ENCODE measurements around the gene MCRIP2.

The MCRIP2 gene

DNA sequence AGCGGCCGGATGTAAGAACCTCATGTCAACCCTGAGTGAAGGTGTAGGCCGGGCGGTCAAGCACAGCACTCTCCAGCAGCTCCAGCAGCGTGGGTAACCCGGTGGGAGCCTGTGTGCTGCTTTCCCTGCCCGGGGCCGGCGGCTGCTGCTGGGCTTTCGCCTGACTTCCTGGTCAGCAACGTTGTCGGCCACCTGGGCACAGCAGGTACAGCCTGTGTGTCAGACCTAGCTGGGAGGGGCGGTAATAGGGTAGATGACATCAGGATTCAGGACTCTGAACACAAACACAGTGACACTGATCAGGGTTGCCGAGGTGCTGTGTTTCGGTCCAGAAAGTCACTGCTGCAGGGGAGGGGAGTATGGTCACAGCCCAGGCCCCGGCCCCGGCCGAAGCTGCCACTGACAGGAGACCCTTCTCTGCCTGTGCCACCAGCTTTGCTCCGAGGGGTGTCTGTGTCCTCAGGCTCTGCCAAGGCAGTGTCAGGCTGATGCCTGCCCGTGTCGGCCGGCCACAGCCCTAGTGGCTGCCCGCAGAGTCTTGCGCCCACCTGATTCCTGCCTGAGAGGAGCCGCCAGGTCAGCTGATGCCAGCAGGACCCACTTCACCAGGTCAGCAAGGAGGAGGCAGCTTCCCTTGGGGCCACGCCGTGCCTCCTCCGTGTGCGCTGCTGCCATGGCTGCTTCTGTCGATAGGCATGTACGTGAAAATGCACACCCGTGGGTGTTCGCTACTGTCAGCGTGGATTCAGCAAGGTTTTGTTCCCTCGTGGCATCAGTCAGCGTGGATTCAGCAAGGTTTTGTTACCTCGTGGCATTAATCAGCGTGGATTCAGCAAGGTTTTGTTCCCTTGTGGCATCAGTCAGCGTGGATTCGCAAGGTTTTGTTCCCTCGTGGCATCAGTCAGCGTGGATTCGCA, 42.5 kb upstream of the MCRIP2 start:
- Histone ChIP-seq H3K4me3 (ENCODE audit: insufficient read depth, low read depth, low read length, poor library complexity, severe bottlenecking) (no peak overlapping the region), H3K27me3 (replicated peaks; ENCODE audit: control insufficient read depth, insufficient read depth, low read length, poor library complexity, severe bottlenecking) (no peaks in the 10 kb centered on the region), H3K27ac (ENCODE audit: insufficient read depth, low read length, poor library complexity, severe bottlenecking) (no peak overlapping the region), H3K4me1 (ENCODE audit: control insufficient read depth, insufficient read depth, low read length, poor library complexity, severe bottlenecking) (no peaks in the 10 kb centered on the region), H3K36me3 (ENCODE audit: control insufficient read depth, insufficient read depth, low read length) (peaks cover 7% of the 10 kb centered on the region), H3K9me3 (ENCODE audit: control insufficient read depth, low read length) (no peaks in the 10 kb centered on the region)
- no peak for DNase-seq

DNA sequence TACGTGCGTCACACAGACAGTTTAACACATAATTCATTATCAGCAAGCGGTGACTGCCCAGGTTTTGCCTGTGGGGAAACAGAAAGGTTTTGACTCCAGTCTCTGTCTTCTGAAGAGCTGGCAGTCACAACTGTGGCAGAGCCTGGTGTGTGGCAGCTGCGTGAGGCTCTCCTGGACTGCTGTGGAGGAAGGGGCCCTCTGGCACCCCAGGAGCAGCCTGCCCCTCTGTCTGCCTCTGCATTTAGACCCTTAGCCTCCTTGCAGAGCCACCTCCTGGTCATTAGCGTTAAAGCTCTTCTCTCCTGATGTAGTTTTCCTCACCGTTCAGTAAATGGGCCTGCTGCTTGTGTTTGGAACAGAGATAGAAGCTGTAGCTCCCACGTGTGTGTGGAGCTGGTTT, 40.8 kb upstream of the MCRIP2 start:
- no peak for DNase-seq
- Histone ChIP-seq H3K4me3 (ENCODE audit: insufficient read depth, low read depth, low read length, poor library complexity, severe bottlenecking) (no peak overlapping the region), H3K9me3 (ENCODE audit: control insufficient read depth, low read length) (no peaks in the 10 kb centered on the region), H3K4me1 (ENCODE audit: control insufficient read depth, insufficient read depth, low read length, poor library complexity, severe bottlenecking) (no peaks in the 10 kb centered on the region), H3K36me3 (ENCODE audit: control insufficient read depth, insufficient read depth, low read length) (peaks cover 7% of the 10 kb centered on the region), H3K27ac (ENCODE audit: insufficient read depth, low read length, poor library complexity, severe bottlenecking) (no peak overlapping the region), H3K27me3 (replicated peaks; ENCODE audit: control insufficient read depth, insufficient read depth, low read length, poor library complexity, severe bottlenecking) (no peaks in the 10 kb centered on the region)

DNA sequence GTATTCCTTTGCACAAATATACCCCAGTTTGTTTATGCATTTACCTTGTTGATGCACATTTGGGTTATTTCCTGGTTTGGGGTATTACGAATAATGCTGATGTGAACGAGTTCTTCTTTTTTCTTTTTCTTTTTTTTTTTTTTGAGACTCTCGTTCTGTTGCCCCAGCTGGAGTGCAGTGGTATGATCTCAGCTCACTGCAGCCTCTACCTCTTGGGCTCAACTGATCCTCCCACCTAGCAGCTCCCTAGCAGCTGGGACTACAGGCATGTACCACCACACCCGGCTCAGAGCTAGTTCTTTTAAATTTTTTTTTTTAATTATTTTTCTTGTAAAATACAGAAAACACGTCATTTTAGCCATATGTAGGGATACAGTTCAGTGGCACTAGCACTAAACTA, 37.7 kb upstream of the MCRIP2 start:
- Histone ChIP-seq H3K36me3 (ENCODE audit: control insufficient read depth, insufficient read depth, low read length) (peaks cover 5% of the 10 kb centered on the region), H3K9me3 (ENCODE audit: control insufficient read depth, low read length) (no peaks in the 10 kb centered on the region), H3K27me3 (replicated peaks; ENCODE audit: control insufficient read depth, insufficient read depth, low read length, poor library complexity, severe bottlenecking) (no peaks in the 10 kb centered on the region), H3K27ac (ENCODE audit: insufficient read depth, low read length, poor library complexity, severe bottlenecking) (no peak overlapping the region), H3K4me1 (ENCODE audit: control insufficient read depth, insufficient read depth, low read length, poor library complexity, severe bottlenecking) (no peaks in the 10 kb centered on the region), H3K4me3 (ENCODE audit: insufficient read depth, low read depth, low read length, poor library complexity, severe bottlenecking) (no peak overlapping the region)
- no peak for DNase-seq

DNA sequence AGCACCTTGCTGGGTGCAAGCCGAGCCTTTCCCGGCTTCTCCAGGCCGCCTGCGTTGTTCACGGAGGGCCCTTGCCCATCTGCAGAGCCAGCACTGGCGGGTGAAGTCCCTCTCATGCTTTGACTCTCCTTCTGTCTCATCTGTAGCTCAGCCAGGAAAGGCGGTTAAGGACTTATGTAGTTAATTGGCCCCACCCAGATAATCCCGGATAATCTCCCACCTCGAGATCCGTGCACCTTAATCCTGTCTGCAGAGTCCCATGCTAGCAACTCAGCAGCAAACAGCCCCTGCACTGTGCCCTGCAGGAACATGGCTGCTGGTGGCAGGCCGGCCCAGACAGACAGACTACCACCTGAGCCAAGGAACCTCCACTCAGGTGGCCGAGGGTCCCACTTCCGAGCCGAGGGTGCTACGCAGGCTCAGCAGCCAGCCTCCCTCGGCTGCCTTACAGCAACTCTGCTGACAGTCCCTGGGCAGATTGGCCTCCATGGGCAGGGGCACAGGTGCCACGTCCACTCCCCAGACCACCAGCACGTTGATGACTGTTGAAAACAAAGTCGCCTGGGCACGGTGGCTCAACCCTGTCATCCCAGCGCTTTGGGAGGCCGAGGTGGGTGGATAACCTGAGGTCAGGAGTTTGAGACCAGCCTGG, 34.8 kb upstream of the MCRIP2 start:
- H3K4me1 ChIP-seq (ENCODE audit: control insufficient read depth, insufficient read depth, low read length, poor library complexity, severe bottlenecking) = no peaks in the 10 kb centered on the region

DNA sequence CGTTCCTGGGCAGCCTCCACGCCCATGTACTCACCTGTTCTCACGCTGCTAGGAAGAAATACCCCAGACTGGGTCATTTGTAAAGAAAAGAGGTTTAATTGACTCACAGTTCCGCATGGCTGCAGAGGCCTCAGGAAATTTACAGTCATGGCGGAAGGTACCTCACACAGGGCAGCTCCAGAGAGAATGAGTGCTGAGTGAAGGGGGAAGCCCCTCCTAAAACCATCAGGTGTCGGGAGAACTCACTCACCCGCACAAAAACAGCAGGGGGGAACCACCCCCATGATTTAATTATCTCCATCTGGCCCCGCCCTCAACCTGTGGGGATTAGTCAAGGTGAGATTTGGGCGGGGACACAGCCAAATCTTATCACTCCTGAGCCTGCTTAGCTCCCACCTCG, 33.6 kb upstream of the MCRIP2 start:
- no peaks in the 10 kb centered on the region for H3K4me1 ChIP-seq (ENCODE audit: control insufficient read depth, insufficient read depth, low read length, poor library complexity, severe bottlenecking)
- no peak overlapping the region for H3K4me3 ChIP-seq (ENCODE audit: insufficient read depth, low read depth, low read length, poor library complexity, severe bottlenecking)
- H3K9me3 ChIP-seq (ENCODE audit: control insufficient read depth, low read length) = no peaks in the 10 kb centered on the region
- no peak overlapping the region for H3K27ac ChIP-seq (ENCODE audit: insufficient read depth, low read length, poor library complexity, severe bottlenecking)
- peaks cover under 1% of the 10 kb centered on the region for H3K36me3 ChIP-seq (ENCODE audit: control insufficient read depth, insufficient read depth, low read length)
- no peaks in the 10 kb centered on the region for H3K27me3 ChIP-seq (replicated peaks; ENCODE audit: control insufficient read depth, insufficient read depth, low read length, poor library complexity, severe bottlenecking)
- no peak for DNase-seq

More for the DNA sequence above, 34.8 kb upstream of the MCRIP2 start:
- Histone ChIP-seq H3K36me3 (ENCODE audit: control insufficient read depth, insufficient read depth, low read length) (no peaks in the 10 kb centered on the region), H3K4me3 (ENCODE audit: insufficient read depth, low read depth, low read length, poor library complexity, severe bottlenecking) (no peak overlapping the region), H3K9me3 (ENCODE audit: control insufficient read depth, low read length) (no peaks in the 10 kb centered on the region), H3K27me3 (replicated peaks; ENCODE audit: control insufficient read depth, insufficient read depth, low read length, poor library complexity, severe bottlenecking) (no peaks in the 10 kb centered on the region), H3K27ac (ENCODE audit: insufficient read depth, low read length, poor library complexity, severe bottlenecking) (no peak overlapping the region)
- no peak for DNase-seq

DNA sequence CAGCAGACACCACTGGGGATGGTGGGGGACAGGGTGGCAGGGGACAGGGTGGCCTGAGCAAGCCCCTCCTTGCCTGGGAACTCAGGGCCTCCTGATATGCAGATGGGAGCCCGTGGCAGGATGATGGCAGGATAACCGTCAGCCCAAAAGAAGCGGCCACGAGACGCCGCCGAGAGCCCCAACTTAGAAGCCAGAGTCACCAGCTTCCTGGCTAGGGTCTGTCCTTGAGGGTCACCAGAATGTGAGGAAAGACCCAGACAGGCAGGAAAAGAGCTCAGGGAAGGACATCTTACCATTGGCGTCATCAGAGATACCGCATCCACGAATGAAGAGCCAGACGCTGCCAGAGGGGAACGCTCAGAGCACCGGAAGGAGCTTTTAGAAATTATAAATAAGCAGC, 32.3 kb upstream of the MCRIP2 start:
- no peak for DNase-seq
- peaks cover 5% of the 10 kb centered on the region for H3K36me3 ChIP-seq (ENCODE audit: control insufficient read depth, insufficient read depth, low read length)
- no peaks in the 10 kb centered on the region for H3K9me3 ChIP-seq (ENCODE audit: control insufficient read depth, low read length)
- H3K27ac ChIP-seq (ENCODE audit: insufficient read depth, low read length, poor library complexity, severe bottlenecking) = no peak overlapping the region
- H3K4me3 ChIP-seq (ENCODE audit: insufficient read depth, low read depth, low read length, poor library complexity, severe bottlenecking) = no peak overlapping the region
- H3K4me1 ChIP-seq (ENCODE audit: control insufficient read depth, insufficient read depth, low read length, poor library complexity, severe bottlenecking) = no peaks in the 10 kb centered on the region
- H3K27me3 ChIP-seq (replicated peaks; ENCODE audit: control insufficient read depth, insufficient read depth, low read length, poor library complexity, severe bottlenecking) = no peaks in the 10 kb centered on the region

DNA sequence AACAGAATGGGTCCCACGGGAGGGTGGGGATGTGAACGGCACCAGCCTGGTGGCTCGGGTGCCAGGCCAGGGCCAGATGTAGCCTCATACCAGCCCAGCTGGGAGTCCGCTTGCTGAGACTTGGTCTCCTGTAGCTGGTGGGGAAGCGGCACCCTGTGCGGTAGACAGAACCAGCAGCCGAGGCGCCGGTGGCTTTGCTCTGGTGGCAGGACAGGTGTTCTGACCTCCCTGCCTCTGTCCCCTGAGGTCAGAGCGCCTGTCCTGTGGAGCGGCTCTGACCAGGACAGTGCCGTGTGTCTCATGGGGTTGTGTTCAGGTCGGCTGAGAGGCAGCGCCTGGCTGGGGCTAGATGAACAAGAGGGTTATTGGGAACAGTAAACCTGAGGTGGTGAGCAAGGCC, 31.6 kb upstream of the MCRIP2 start:
- H3K27me3 ChIP-seq (replicated peaks; ENCODE audit: control insufficient read depth, insufficient read depth, low read length, poor library complexity, severe bottlenecking) = no peaks in the 10 kb centered on the region
- H3K4me1 ChIP-seq (ENCODE audit: control insufficient read depth, insufficient read depth, low read length, poor library complexity, severe bottlenecking) = no peaks in the 10 kb centered on the region
- H3K9me3 ChIP-seq (ENCODE audit: control insufficient read depth, low read length) = no peaks in the 10 kb centered on the region
- DNase-seq = no peak
- peaks cover 5% of the 10 kb centered on the region for H3K36me3 ChIP-seq (ENCODE audit: control insufficient read depth, insufficient read depth, low read length)
- no peak overlapping the region for H3K4me3 ChIP-seq (ENCODE audit: insufficient read depth, low read depth, low read length, poor library complexity, severe bottlenecking)
- no peak overlapping the region for H3K27ac ChIP-seq (ENCODE audit: insufficient read depth, low read length, poor library complexity, severe bottlenecking)

DNA sequence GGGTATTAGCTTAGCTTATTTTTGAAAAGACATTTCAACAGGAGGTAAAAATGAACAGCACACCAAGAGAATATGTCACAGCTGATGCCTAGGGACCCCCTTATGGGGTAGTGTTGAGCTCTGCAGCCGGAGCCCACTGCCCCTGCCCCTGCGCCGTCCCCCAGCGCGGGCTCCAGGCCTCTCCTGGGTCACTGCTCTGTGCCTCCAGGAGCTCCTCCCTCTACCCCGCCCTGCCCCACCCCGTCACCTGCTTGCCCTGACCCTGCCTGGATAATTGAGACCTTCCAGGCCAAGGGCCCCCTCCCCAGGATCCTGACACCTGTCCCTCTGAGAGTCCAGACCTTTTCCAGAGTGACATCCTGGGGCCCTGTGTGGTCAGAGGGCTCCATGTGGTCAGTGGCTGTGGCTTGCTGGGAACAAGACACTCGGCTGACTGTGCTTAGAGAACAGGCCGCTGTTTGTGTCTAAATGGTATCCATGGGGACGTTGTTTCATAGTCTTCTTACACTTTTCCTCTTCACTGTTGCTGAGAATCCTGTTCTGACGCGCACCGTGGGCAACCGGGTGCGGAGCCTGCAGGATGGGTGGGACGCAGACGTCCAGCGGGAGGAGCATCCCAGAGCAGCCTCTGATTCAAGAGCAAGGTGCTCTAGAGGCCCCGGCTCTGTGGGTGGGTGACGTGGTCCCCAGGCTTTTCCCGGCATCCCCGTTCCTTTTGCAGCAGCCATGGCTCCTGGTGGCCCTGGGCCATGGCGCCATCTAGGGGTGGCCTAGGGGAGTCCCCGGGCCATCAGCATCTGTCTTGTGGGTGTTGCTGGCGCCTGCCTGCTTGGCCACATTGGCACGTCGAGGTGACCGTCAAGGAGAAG, 30.9 kb upstream of the MCRIP2 start:
- peak; percentile 19 to 34 (median 25) for DNase-seq
- no peaks in the 10 kb centered on the region for H3K27me3 ChIP-seq (replicated peaks; ENCODE audit: control insufficient read depth, insufficient read depth, low read length, poor library complexity, severe bottlenecking)
- no peak overlapping the region for H3K27ac ChIP-seq (ENCODE audit: insufficient read depth, low read length, poor library complexity, severe bottlenecking)
- H3K36me3 ChIP-seq (ENCODE audit: control insufficient read depth, insufficient read depth, low read length) = peaks cover 5% of the 10 kb centered on the region
- H3K4me1 ChIP-seq (ENCODE audit: control insufficient read depth, insufficient read depth, low read length, poor library complexity, severe bottlenecking) = no peaks in the 10 kb centered on the region
- H3K4me3 ChIP-seq (ENCODE audit: insufficient read depth, low read depth, low read length, poor library complexity, severe bottlenecking) = no peak overlapping the region
- H3K9me3 ChIP-seq (ENCODE audit: control insufficient read depth, low read length) = no peaks in the 10 kb centered on the region

DNA sequence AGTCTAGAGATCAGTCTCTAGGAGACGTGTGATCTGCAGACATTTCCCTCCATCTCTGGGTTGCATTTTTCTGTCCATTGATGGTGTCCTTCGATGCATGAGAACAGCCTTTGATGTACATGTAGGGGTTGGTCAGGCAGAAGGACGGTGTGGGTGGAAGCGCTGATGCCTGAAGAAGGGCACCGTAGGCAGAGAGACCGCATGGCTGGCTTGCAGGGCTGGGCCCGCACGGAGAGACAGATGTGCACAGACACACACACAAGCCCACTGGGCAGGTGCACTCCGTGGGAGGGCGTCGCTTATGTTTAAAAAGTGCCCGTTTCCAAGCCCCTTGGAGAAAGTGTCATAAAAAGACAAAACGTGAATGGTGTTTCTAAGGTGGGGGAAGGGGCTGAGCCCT, 26.5 kb upstream of the MCRIP2 start:
- no peaks in the 10 kb centered on the region for H3K9me3 ChIP-seq (ENCODE audit: control insufficient read depth, low read length)
- H3K27me3 ChIP-seq (replicated peaks; ENCODE audit: control insufficient read depth, insufficient read depth, low read length, poor library complexity, severe bottlenecking) = no peaks in the 10 kb centered on the region

More for the DNA sequence above, 26.5 kb upstream of the MCRIP2 start:
- Histone ChIP-seq H3K27ac (ENCODE audit: insufficient read depth, low read length, poor library complexity, severe bottlenecking) (no peak overlapping the region), H3K4me1 (ENCODE audit: control insufficient read depth, insufficient read depth, low read length, poor library complexity, severe bottlenecking) (no peaks in the 10 kb centered on the region), H3K36me3 (ENCODE audit: control insufficient read depth, insufficient read depth, low read length) (peaks cover 9% of the 10 kb centered on the region), H3K4me3 (ENCODE audit: insufficient read depth, low read depth, low read length, poor library complexity, severe bottlenecking) (no peak overlapping the region)
- no peak for DNase-seq
